ENCODE measurements around the gene ANKRD26.
"Not testable (repeated sequence)": the region's sequence is repeated elsewhere in the genome, so short reads cannot be mapped to it uniquely, and the experiment has no call there.

ANKRD26 gene

GRCh38 chr10:27068217-27068891 lies 31.9 kb downstream of the ANKRD26 start:
- TF ChIP-seq CTCF (IDR thresholded peaks at IDR 0.05; ENCODE audit: low read depth, low read length, missing control alignments), result no peak
- H3K4me3 ChIP-seq (replicated peaks; ENCODE audit: low read depth, low read length), result no peak overlapping the region
- DNase-seq (ENCODE audit: extremely low read depth, low read depth), result no peak

- no peak overlapping the region for H3K4me3 ChIP-seq (replicated peaks; ENCODE audit: low read depth, low read length)
- TF ChIP-seq CTCF (IDR thresholded peaks at IDR 0.05; ENCODE audit: low read depth, low read length, missing control alignments), result no peak
- DNase-seq (ENCODE audit: extremely low read depth, low read depth), result no peak
These were observed 35.2 kb downstream of the ANKRD26 start for GRCh38 chr10:27065084-27065483.

GRCh38 chr10:27052656-27053055 lies 47.6 kb downstream of the ANKRD26 start:
- no peak for DNase-seq (ENCODE audit: extremely low read depth, low read depth)
- no peak for TF ChIP-seq CTCF (IDR thresholded peaks at IDR 0.05; ENCODE audit: low read depth, low read length, missing control alignments)
- no peak overlapping the region for H3K4me3 ChIP-seq (replicated peaks; ENCODE audit: low read depth, low read length)

- not testable (repeated sequence) for H3K4me3 ChIP-seq (replicated peaks; ENCODE audit: low read depth, low read length); DNase-seq (ENCODE audit: extremely low read depth, low read depth)
These were observed 55.0 kb downstream of the ANKRD26 start for GRCh38 chr10:27045247-27045646.

- no peak for DNase-seq (ENCODE audit: extremely low read depth, low read depth)
- H3K4me3 ChIP-seq (replicated peaks; ENCODE audit: low read depth, low read length), result no peak overlapping the region
- no peak for TF ChIP-seq CTCF (IDR thresholded peaks at IDR 0.05; ENCODE audit: low read depth, low read length, missing control alignments)
These were observed 59.1 kb downstream of the ANKRD26 start for GRCh38 chr10:27041196-27041595.

- no peak for DNase-seq (ENCODE audit: extremely low read depth, low read depth)
- no peak for TF ChIP-seq CTCF (IDR thresholded peaks at IDR 0.05; ENCODE audit: low read depth, low read length, missing control alignments)
- H3K4me3 ChIP-seq (replicated peaks; ENCODE audit: low read depth, low read length), result no peak overlapping the region
These were observed 62.1 kb downstream of the ANKRD26 start for GRCh38 chr10:27038168-27038567.

- TF ChIP-seq CTCF (IDR thresholded peaks at IDR 0.05; ENCODE audit: low read depth, low read length, missing control alignments), result no peak
- H3K4me3 ChIP-seq (replicated peaks; ENCODE audit: low read depth, low read length), result no peak overlapping the region
These were observed 65.1 kb downstream of the ANKRD26 start for GRCh38 chr10:27035163-27035562.

More at GRCh38 chr10:27035163-27035562, 65.1 kb downstream of the ANKRD26 start:
- no peak for DNase-seq (ENCODE audit: extremely low read depth, low read depth)

Data from HFF-Myc (cell line).